Endothelial cell of umbilical vein (primary cell): Measurements from ENCODE around the gene SH3GL1.

Experiments
- EZH2 ChIP-seq: IDR thresholded peaks from 2 replicates; pipeline ENCODE4 v1.6.1; 2012; ENCODE audit warnings: borderline replicate concordance, low read depth, mild to moderate bottlenecking, moderate library complexity, low read length, inconsistent platforms; ENCODE audit not compliant: severe bottlenecking
- FOS ChIP-seq: IDR thresholded peaks from 2 replicates; pipeline ENCODE4 v1.6.1; 2011; ENCODE audit warnings: mild to moderate bottlenecking, low read length, moderate library complexity, borderline replicate concordance; ENCODE audit not compliant: insufficient read depth
- GATA2 ChIP-seq: IDR thresholded peaks from 2 replicates; pipeline ENCODE4 v1.7.0; 2011; ENCODE audit warnings: low read depth, mild to moderate bottlenecking, moderate library complexity, mixed read lengths, low read length; ENCODE audit not compliant: insufficient read length, insufficient read depth
- JUN ChIP-seq: IDR thresholded peaks from 2 replicates; pipeline ENCODE4 v1.6.1; 2011; ENCODE audit warnings: borderline replicate concordance, low read depth; ENCODE audit not compliant: insufficient read length, insufficient read depth
- MYC ChIP-seq: IDR thresholded peaks from one replicate; pipeline ENCODE4 v1.6.1; 2011; ENCODE audit warnings: mild to moderate bottlenecking, low read depth, low read length
- POLR2A ChIP-seq: IDR thresholded peaks from 2 replicates; pipeline ENCODE4 v1.6.1; 2012; ENCODE audit warnings: low read depth, mild to moderate bottlenecking, control low read depth, low read length
- POLR2AphosphoS5 ChIP-seq: IDR thresholded peaks from 2 replicates; pipeline ENCODE4 v1.6.1; 2012; ENCODE audit warnings: low read depth, mild to moderate bottlenecking, control low read depth, low read length, moderate library complexity; ENCODE audit not compliant: insufficient read depth
- TF ChIP-seq, protein P1 (sequence below), 2 donors: IDR thresholded peaks; 1 replicate in 1 of 2; 2 replicates in 1 of 2; pipeline ENCODE4 v1.5.1; 2011; ENCODE audit warnings: low read length in 2 of 2, mild to moderate bottlenecking in 2 of 2, moderate library complexity in 2 of 2, control low read depth in 1 of 2, inconsistent platforms in 1 of 2, low read depth in 1 of 2; ENCODE audit not compliant: insufficient read depth in 1 of 2; ENCODE audit errors: extremely low read depth in 1 of 2
- TF ChIP-seq, protein P2 (sequence below): IDR thresholded peaks from 2 replicates; pipeline ENCODE4 v1.6.1; 2011; ENCODE audit not compliant: insufficient read depth, insufficient read length

DNA sequence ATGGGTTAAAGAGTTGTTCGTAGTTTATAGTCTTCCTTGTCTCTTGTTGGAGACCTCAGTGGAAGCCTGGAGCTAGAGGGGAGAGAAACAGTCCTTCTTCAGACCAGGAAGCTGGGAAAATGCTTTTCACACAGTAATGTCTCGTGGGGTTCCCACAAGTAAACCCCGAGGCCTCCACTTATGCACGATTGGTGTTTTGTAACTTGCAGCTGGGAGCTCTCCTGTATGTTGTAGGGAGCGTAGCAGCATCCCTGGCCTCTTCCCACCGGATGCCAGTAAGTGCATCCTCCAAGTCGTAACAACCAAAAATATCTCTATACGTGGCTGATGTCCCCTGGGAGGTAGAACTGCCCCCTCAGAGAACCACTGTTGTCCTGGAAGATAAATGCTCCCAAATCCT is 5.6 kb upstream of the SH3GL1 start:
- TF ChIP-seq, protein P1, sequence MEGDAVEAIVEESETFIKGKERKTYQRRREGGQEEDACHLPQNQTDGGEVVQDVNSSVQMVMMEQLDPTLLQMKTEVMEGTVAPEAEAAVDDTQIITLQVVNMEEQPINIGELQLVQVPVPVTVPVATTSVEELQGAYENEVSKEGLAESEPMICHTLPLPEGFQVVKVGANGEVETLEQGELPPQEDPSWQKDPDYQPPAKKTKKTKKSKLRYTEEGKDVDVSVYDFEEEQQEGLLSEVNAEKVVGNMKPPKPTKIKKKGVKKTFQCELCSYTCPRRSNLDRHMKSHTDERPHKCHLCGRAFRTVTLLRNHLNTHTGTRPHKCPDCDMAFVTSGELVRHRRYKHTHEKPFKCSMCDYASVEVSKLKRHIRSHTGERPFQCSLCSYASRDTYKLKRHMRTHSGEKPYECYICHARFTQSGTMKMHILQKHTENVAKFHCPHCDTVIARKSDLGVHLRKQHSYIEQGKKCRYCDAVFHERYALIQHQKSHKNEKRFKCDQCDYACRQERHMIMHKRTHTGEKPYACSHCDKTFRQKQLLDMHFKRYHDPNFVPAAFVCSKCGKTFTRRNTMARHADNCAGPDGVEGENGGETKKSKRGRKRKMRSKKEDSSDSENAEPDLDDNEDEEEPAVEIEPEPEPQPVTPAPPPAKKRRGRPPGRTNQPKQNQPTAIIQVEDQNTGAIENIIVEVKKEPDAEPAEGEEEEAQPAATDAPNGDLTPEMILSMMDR (IDR thresholded peaks at IDR 0.05; ENCODE audit: extremely low read depth in 1 of 2, insufficient read depth in 1 of 2, low read depth in 1 of 2, low read length in 2 of 2): no peak
- TF ChIP-seq FOS (no peak), EZH2 (no peak), GATA2 (no peak), POLR2A (no peak), POLR2AphosphoS5 (no peak), JUN (no peak), MYC (no peak)
- TF ChIP-seq, protein P2, sequence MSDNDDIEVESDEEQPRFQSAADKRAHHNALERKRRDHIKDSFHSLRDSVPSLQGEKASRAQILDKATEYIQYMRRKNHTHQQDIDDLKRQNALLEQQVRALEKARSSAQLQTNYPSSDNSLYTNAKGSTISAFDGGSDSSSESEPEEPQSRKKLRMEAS: no peak
